IMR-90 (cell line): ENCODE data around the gene SMARCC2.

ENCODE experiments used
- CTCF ChIP-seq: conservative IDR thresholded peaks from 2 replicates; pipeline ENCODE4 v1.5.1; 2012; ENCODE audit warnings: mild to moderate bottlenecking, low read depth, low read length, improper control_type of control experiment
- MAZ ChIP-seq: IDR thresholded peaks from 2 replicates; pipeline ENCODE4 v1.6.1; 2012; ENCODE audit warnings: low read depth, mild to moderate bottlenecking, low read length, improper control_type of control experiment, moderate library complexity, borderline replicate concordance

GRCh38 chr12:56121204-56121870, 67.9 kb downstream of the SMARCC2 start:
- TF ChIP-seq CTCF (no peak), MAZ (no peak)
